ENCODE data around the gene KLHL40. TPM values are rescaled to one million over a fixed set of nuclear protein-coding genes. Genes with fewer than 3 reads are reported as not detected.

KLHL40 gene
- total RNA-seq, 6 experiments from 2014 or later, result not detected

DNA sequence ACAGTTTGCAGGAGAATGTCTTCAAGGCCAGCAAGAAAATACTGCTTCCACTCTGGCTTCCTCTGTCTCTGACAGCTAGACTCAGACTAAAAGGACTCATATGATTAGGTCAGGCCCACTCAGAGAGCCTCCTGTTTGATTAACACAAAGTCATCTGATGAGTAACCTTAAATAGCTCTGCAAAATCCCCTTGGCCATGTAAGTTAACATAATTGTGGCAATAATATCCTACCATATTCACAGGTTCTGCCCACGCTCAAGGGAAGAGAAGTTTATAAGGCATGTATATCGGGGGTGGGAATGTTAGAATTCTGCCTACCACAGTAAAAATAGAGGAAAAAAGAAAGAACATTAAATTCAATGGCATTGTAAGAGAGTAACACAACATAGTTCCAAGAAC lies 37.9 kb downstream of the KLHL40 start:
- no peaks in the 10 kb centered on the region; the same call in 1 of the 2 replicates for H3K4me1 Mint-ChIP-seq (ENCODE audit: low read depth)
- H3K4me3 Mint-ChIP-seq, result no peak overlapping the region
- H3K36me3 Mint-ChIP-seq (ENCODE audit: low read depth), result no peaks in the 10 kb centered on the region
- DNase-seq, result no peak
- no peak for TF ChIP-seq CTCF (IDR thresholded peaks at IDR 0.05)
- H3K27ac Mint-ChIP-seq, result no peak overlapping the region
- H3K27me3 Mint-ChIP-seq (ENCODE audit: insufficient read depth), result peaks cover 28% of the 10 kb centered on the region
- no peaks in the 10 kb centered on the region for H3K9me3 Mint-ChIP-seq

GRCh38 chr3:42725454-42725853 lies 40.1 kb downstream of the KLHL40 start:
- Mint-ChIP-seq H3K4me3 (no peak overlapping the region), H3K36me3 (ENCODE audit: low read depth) (no peaks in the 10 kb centered on the region), H3K27me3 (ENCODE audit: insufficient read depth) (peaks cover 19% of the 10 kb centered on the region), H3K27ac (no peak overlapping the region), H3K4me1 (ENCODE audit: low read depth) (no peaks in the 10 kb centered on the region; the same call in 1 of the 2 replicates), H3K9me3 (peaks cover 4% of the 10 kb centered on the region)
- no peak for TF ChIP-seq CTCF (IDR thresholded peaks at IDR 0.05)
- DNase-seq, result no peak

- TF ChIP-seq CTCF (IDR thresholded peaks at IDR 0.05), result no peak
- Mint-ChIP-seq H3K36me3 (ENCODE audit: low read depth) (no peaks in the 10 kb centered on the region), H3K27ac (no peak overlapping the region), H3K4me1 (ENCODE audit: low read depth) (no peaks in the 10 kb centered on the region; the same call in 1 of the 2 replicates), H3K9me3 (peaks cover 4% of the 10 kb centered on the region), H3K4me3 (no peak overlapping the region), H3K27me3 (ENCODE audit: insufficient read depth) (peaks cover 30% of the 10 kb centered on the region)
- no peak for DNase-seq
These were observed 42.7 kb downstream of the KLHL40 start for GRCh38 chr3:42728056-42728455.

GRCh38 chr3:42728668-42729364 lies 43.5 kb downstream of the KLHL40 start:
- no peak overlapping the region for H3K4me3 Mint-ChIP-seq
- H3K4me1 Mint-ChIP-seq (ENCODE audit: low read depth), result no peaks in the 10 kb centered on the region
- H3K27ac Mint-ChIP-seq, result no peak overlapping the region
- peaks cover 4% of the 10 kb centered on the region for H3K9me3 Mint-ChIP-seq
- no peak for DNase-seq
- TF ChIP-seq CTCF (IDR thresholded peaks at IDR 0.05), result no peak
- no peaks in the 10 kb centered on the region for H3K36me3 Mint-ChIP-seq (ENCODE audit: low read depth)
- H3K27me3 Mint-ChIP-seq (ENCODE audit: insufficient read depth), result peaks cover 30% of the 10 kb centered on the region

DNA sequence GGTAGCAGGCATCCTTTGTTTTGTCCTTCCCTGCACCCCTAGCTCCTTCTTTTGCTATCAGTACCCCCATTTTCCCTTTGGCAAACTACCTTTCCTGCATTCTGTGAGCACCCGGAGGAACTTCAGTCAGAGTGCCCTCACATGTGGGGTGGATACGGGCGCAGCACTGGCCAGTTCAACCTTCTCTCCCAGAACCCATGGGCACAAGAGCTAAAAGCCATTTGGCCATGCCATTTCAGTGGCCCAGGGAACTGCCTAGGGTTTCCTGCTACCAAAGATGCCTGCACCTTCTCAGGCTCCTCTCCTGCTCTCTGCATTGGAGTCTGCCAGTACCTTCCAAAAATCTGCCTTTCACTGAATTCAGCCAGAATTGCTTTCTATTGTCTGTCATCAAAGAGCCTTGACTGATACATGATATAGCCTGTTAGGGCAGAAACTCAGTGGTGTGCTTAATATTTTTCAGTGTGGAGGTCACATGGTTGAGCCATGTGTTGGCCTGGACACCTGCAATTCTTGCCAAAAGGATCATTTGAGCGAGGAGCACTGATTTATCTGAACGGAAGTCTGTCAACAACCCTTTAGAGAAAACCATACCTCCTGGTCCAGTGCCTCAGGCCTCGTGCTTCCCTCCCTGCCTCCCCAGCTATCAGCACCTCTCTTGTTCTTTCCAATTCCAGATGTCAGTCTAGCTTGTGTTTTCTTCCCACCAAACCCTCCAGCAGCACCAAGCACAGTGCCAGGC lies 44.2 kb downstream of the KLHL40 start:
- no peak for TF ChIP-seq CTCF (IDR thresholded peaks at IDR 0.05)
- Mint-ChIP-seq H3K36me3 (ENCODE audit: low read depth) (no peaks in the 10 kb centered on the region), H3K4me3 (no peak overlapping the region), H3K9me3 (peaks cover 4% of the 10 kb centered on the region), H3K27ac (no peak overlapping the region), H3K4me1 (ENCODE audit: low read depth) (no peaks in the 10 kb centered on the region), H3K27me3 (ENCODE audit: insufficient read depth) (peaks cover 31% of the 10 kb centered on the region)
- DNase-seq, result no peak

All from HFFc6 (cell line).